Activated CD8-positive, alpha-beta memory T cell treated with anti-CD3 and anti-CD28 coated beads, Interleukin-2, amount 10 ng/mL, durations not matched to agents 7 days and 5 days (primary cell): ENCODE measurements around the gene ZNF24. TPM values are rescaled to one million over a fixed set of nuclear protein-coding genes. Genes with fewer than 3 reads are reported as not detected.

Experiments
- ATAC-seq: fragments of 150-1000 bp; cut with Tn5 transposase; one replicate; pipeline ENCODE4 v1.10.0; 2021; ENCODE audit warnings: moderate library complexity
- CTCF ChIA-PET: fragments of 350-600 bp; sonication (Branson Sonifier 250); formaldehyde crosslinking; loops from one replicate; lab custom pipeline; 2021; ENCODE audit warnings: antibody characterized with exemption; lab: Charles Lee
- DNase-seq: peaks from one replicate; pipeline ENCODE4 v3.0.0-alpha.2; 2020
- H3K27ac Mint-ChIP-seq: one replicate; pipeline ENCODE4 v1.8.0; 2021; ENCODE audit warnings: mild to moderate bottlenecking, mixed read lengths
- H3K27me3 Mint-ChIP-seq: one replicate; pipeline ENCODE4 v1.8.0; 2021; ENCODE audit warnings: mixed read lengths
- H3K36me3 Mint-ChIP-seq: one replicate; pipeline ENCODE4 v1.8.0; 2021; ENCODE audit warnings: mild to moderate bottlenecking, mixed read lengths
- H3K4me1 Mint-ChIP-seq: one replicate; pipeline ENCODE4 v1.8.0; 2021; ENCODE audit warnings: mixed read lengths
- H3K4me3 Mint-ChIP-seq: one replicate; pipeline ENCODE4 v1.8.0; 2021; ENCODE audit warnings: mild to moderate bottlenecking, moderate library complexity, mixed read lengths
- H3K9me3 Mint-ChIP-seq: one replicate; pipeline ENCODE4 v1.8.0; 2022; ENCODE audit warnings: low read depth, mixed read lengths
- total RNA-seq, 2 experiments: library from RNA; stranded (reverse); gene quantifications; one replicate each; pipeline ENCODE4 v1.2.3, GENCODE V29; 2021

ZNF24 gene
- total RNA-seq = 10 to 100 TPM; 44.2 to 51.7 TPM

DNA sequence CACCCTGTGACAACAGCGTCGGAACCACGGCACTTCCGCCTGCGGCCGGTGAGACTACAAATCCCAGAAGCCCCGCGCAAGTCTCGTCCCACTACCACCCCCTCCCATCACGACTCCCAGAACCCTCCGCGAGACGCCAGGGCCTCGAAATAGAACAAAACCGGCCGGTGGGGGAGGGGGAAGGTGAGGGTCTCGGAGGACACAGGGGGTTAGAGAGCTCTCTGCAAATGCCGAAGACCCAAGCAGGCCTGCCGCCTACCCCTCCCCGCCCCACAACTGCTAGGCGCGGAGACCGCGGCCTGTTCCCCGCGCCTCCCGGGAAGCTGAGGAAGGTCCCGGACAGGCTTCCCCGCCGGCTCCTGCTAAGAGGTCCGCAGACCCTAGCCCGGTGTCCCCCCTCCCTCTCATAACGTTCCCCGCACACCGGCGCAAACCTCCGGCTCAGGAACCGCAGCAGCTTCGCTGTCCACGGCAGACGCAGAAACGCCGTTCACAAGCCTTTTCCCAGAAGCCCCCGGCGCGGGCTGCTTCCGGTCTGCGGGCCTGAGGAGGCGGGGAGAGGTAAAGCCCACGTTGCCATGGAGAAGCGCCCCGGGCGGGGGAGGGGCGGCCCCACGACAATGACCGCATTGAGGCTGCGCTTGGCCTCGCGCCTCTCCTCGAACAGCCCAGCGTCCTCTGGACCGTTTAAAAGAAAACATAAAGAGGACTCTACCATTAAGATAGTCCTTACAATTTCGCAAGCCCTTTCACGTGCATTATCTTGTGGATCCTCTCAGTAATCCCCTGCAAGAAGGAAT, at the start of gene ZNF24:
Gene ZNF24, minus strand, starts transcription at position 485 of the 800 bp plus-strand sequence. CDS start 3,770 bp downstream, outside the sequence.
- H3K27ac Mint-ChIP-seq = peak within 1 kb of the TSS; percentile 90
- CTCF ChIA-PET = interaction anchor here (0.9 to 2.5 kb wide), 7 partner anchors 10 to 113 kb away, joined by 3 to 10 read pairs (median 3); partner anchors contain the start of genes ZNF397 and ZSCAN30
- peak within 1 kb of the TSS; percentile 92 for H3K4me3 Mint-ChIP-seq
- peak; percentile 90 for ATAC-seq
- H3K4me1 Mint-ChIP-seq = peaks cover 34% of the 10 kb centered on the region
- no peaks in the 10 kb centered on the region for H3K27me3 Mint-ChIP-seq
- DNase-seq = peak; percentile 94
- H3K9me3 Mint-ChIP-seq = no peaks in the 10 kb centered on the region
- peaks cover 32% of the 10 kb centered on the region for H3K36me3 Mint-ChIP-seq

DNA sequence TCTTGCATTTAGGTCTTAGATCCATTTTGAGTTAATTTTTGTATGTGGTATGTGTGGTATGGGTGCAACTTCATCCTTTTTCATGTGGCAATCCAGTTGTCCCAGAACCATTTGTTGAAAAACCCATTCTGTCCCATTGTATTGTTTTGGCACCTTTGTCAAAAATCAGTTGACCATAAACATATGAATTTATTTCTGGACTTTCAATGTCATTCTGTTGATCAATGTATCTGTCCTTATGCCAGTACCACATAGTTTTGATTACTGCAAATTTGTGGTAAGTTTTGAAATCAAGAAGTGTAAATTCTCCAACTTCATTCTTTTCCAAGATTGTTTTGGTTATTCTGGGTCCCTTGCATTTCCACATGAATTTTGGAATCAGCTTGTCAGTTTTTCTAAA, 49.5 kb upstream of the ZNF24 start:
- no peaks in the 10 kb centered on the region for H3K36me3 Mint-ChIP-seq
- no peaks in the 10 kb centered on the region for H3K4me1 Mint-ChIP-seq
- CTCF ChIA-PET = interaction anchor here (0.9 kb wide), 1 partner anchor 9 kb away, joined by 3 read pairs; no protein-coding TSS in a partner anchor
- no peak for ATAC-seq
- no peak for DNase-seq
- no peak overlapping the region for H3K4me3 Mint-ChIP-seq
- H3K27ac Mint-ChIP-seq = no peak overlapping the region
- H3K9me3 Mint-ChIP-seq = no peaks in the 10 kb centered on the region
- H3K27me3 Mint-ChIP-seq = peaks cover 29% of the 10 kb centered on the region

DNA sequence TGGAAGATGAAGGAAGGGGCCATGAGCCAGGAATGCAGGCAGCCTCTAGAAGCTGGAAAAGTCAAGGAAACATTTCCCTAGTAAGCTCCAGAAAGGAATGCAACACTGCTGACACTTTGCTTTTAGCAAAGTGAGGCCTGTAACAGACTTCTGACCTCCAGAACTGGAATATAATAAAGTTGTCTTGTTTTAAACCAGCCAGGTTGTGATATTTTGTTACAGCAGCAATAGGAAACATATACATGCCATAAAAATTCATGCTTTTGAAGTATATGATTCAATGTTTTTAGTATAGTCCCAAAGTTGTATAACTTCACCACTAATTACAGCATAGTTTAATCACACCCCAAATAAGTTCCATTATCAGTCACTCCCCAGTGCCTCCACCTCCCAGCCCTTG, 48.2 kb upstream of the ZNF24 start:
- Mint-ChIP-seq H3K27me3 (peaks cover 38% of the 10 kb centered on the region), H3K36me3 (no peaks in the 10 kb centered on the region), H3K27ac (no peak overlapping the region), H3K4me3 (no peak overlapping the region), H3K9me3 (no peaks in the 10 kb centered on the region), H3K4me1 (no peaks in the 10 kb centered on the region)
- CTCF ChIA-PET = no interaction called here
- DNase-seq (no peak), ATAC-seq (no peak)

DNA sequence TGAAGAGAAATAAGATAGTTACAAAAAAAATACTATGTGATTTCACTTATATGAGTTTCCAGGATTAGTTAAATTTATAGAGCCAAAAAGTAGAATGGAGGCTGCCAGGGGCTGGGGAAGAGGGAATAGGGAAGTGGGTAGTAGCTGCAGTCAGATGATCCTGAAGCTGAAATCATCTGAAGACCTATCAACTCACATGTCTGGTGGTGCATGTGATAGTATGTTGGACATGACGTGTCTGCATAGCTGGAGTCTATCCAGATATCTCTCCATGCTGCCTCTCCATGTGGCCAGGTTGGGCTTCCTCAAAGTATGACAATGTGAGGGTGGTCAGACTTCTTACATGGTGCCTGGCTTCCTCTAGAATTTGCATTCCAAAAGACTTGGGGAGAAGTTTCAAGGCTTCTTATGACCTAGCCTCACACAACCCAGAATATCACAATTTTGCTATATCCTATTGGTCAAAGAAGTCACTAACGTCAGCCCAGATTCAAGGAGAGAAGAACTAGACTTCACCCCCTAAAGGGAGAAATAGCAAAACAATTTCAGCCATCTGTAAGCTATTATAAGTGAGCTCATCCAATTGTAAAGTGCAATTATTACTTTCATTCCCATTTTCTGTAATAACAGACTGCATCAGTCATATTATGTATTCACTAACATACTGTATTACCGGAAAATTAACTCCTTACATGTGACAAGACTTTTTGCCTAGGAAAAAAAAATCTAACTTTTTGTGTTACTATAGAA, 46.9 kb upstream of the ZNF24 start:
- no peak overlapping the region for H3K4me3 Mint-ChIP-seq
- no peak for ATAC-seq
- H3K9me3 Mint-ChIP-seq = no peaks in the 10 kb centered on the region
- H3K36me3 Mint-ChIP-seq = no peaks in the 10 kb centered on the region
- CTCF ChIA-PET = no interaction called here
- no peak for DNase-seq
- peaks cover 40% of the 10 kb centered on the region for H3K27me3 Mint-ChIP-seq
- H3K27ac Mint-ChIP-seq = no peak overlapping the region
- peaks cover 6% of the 10 kb centered on the region for H3K4me1 Mint-ChIP-seq

DNA sequence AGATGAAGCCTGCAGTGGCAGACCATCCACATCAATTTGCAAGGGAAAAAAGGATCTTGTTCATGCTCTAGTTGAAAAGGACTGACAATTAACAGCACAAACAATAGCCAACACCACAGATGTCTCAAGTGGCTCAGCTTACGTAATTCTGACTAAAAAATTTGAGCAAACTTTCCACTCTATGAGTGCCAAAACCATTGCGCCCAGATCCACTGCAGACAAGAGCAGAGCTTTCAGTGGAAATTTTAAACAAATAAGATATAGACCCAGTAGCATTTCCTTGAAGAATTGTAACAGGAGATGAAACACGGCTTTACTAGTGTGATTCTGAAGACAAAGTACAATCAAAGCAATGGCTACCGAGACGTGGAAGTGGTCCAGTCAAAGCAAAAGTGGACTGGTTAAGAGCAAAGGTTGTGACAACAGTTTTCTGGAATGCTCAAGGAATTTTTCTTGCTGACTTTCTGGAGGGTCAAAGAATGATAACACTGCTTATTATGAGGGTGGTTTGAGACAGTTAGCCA, 44.9 kb upstream of the ZNF24 start:
- peaks cover 40% of the 10 kb centered on the region for H3K27me3 Mint-ChIP-seq
- CTCF ChIA-PET = no interaction called here

DNA sequence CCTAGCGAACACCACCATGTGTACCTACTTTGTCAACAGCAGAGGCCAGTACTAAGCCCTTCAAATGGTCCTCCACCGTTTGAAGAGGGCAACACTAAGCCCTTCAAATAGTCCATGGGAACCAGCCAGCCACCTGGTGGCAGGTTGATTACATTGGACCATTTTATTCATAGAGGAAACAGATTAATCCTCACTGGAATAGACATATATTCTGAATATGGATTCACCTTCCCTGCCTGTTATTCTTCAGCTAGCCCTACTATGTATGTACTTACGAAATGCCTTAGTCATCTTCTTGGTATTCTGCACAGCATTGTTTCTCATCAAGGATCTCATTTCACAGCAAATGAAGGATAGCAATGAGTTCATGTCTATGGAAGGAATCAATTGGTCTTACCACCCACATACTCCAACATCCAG, 42.9 kb upstream of the ZNF24 start:
- CTCF ChIA-PET = interaction anchor here (0.6 to 2.1 kb wide), 23 partner anchors 9 to 380 kb away, joined by 3 to 20 read pairs (median 3); partner anchors contain the start of genes MAPRE2, ZNF396 and ZNF397
- Mint-ChIP-seq H3K4me3 (no peak overlapping the region), H3K4me1 (peaks cover 6% of the 10 kb centered on the region), H3K27me3 (peaks cover 39% of the 10 kb centered on the region), H3K36me3 (no peaks in the 10 kb centered on the region), H3K27ac (no peak overlapping the region), H3K9me3 (no peaks in the 10 kb centered on the region)
- no peak for DNase-seq
- ATAC-seq = peak; percentile 36

More for the DNA sequence above, 44.9 kb upstream of the ZNF24 start:
- no peaks in the 10 kb centered on the region for H3K9me3 Mint-ChIP-seq
- no peak overlapping the region for H3K4me3 Mint-ChIP-seq
- ATAC-seq (no peak), DNase-seq (no peak)
- H3K4me1 Mint-ChIP-seq = peaks cover 6% of the 10 kb centered on the region
- no peak overlapping the region for H3K27ac Mint-ChIP-seq
- no peaks in the 10 kb centered on the region for H3K36me3 Mint-ChIP-seq

DNA sequence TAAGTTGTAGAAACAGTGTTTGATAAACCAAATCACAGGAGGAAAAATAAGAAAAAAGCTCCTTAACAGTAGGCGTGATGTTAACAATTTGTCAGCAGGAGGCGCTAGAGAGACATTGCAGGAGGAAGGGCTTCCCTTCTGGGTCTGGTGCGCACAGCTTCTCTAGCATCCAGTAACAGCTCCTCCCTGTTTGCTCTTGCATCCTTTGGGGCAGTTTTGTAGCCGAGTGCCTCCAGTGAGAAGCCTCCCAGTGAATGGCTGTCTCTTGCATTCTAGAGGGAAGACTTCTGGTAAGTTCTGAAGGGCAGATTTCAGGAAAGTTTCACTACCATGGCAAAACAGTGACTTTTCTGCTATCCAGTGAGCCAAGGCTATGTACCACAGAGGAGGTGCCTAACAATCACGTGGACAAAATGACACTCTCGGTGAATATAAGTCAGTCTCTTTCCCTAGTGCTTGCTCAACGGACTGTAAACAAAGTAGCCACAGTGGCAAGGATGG, 42.4 kb upstream of the ZNF24 start:
- H3K4me1 Mint-ChIP-seq = peaks cover 6% of the 10 kb centered on the region
- H3K9me3 Mint-ChIP-seq = no peaks in the 10 kb centered on the region
- CTCF ChIA-PET = interaction anchor here (0.6 to 2.1 kb wide), 30 partner anchors 9 to 584 kb away, joined by 3 to 20 read pairs (median 3); partner anchors contain the start of genes MAPRE2, ZNF24, ZNF396 and ZNF397
- no peak overlapping the region for H3K4me3 Mint-ChIP-seq
- no peaks in the 10 kb centered on the region for H3K36me3 Mint-ChIP-seq
- DNase-seq = peak; percentile 77
- H3K27me3 Mint-ChIP-seq = peaks cover 39% of the 10 kb centered on the region
- no peak overlapping the region for H3K27ac Mint-ChIP-seq
- peak; percentile 87 for ATAC-seq

DNA sequence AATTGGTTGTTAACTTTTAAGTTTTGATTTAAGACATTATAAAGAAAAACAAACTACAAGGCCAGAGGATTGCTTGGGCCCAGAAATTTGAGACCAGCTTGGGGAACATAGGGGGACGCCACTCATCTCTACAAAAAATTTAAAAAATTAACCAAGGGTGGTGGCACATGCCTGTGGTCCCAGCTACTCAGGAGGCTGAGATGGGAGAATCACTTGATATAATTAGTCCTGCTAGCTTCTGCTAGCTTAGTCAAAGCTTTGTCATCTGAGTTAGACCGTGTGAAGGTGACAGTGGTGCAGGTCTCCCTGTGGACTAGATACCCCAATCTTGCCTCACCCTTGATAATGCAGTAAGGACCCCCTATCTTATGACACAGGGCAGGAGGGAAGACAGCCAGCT, 38.9 kb upstream of the ZNF24 start:
- CTCF ChIA-PET = interaction anchor here (1.0 to 1.5 kb wide), 2 partner anchors 151 to 362 kb away, joined by 3 to 4 read pairs; no protein-coding TSS in a partner anchor
- Mint-ChIP-seq H3K27me3 (peaks cover 28% of the 10 kb centered on the region), H3K36me3 (no peaks in the 10 kb centered on the region), H3K4me1 (peaks cover 6% of the 10 kb centered on the region), H3K4me3 (no peak overlapping the region), H3K27ac (no peak overlapping the region), H3K9me3 (no peaks in the 10 kb centered on the region)
- ATAC-seq (no peak), DNase-seq (no peak)

DNA sequence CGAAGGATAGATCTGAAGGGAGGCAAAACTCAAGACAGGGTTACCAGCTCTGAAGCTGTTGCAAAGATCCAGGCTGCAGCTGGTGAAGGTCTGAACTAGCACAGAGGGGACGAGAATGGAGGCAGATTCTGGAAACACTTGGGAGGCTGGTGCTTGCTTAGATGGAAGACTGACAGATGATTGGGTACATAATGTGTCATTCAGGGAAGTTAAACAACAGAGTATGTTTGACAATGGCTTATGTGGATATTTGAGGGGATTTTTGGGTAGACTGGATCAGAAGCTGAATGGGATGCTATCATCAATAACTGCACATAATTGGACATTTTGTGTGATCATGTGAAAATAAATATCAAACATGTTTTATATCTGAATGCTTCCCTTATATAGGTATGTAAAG, 35.2 kb upstream of the ZNF24 start:
- CTCF ChIA-PET = no interaction called here
- ATAC-seq = no peak

DNA sequence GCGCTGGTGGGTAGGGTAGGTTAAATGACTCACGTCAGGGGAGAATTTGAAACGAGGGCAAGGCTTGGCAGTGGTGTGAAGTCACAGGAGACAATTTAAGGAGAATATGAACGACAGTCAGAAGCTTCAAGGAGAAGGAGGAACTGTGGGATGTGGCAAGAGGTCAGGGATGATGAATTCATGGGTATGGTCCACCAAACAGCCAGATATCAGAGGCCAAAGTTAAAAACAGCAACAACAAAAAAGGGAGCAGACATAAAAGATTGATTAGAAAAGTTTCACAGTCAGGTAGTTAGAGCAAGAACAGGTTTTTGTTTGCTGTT, 34.3 kb upstream of the ZNF24 start:
- CTCF ChIA-PET = no interaction called here
- Mint-ChIP-seq H3K27me3 (peaks cover 18% of the 10 kb centered on the region), H3K27ac (no peak overlapping the region), H3K36me3 (no peaks in the 10 kb centered on the region), H3K4me1 (peaks cover 8% of the 10 kb centered on the region), H3K9me3 (no peaks in the 10 kb centered on the region), H3K4me3 (peak overlapping the region; percentile 12)
- DNase-seq (no peak), ATAC-seq (no peak)

More for the DNA sequence above, 35.2 kb upstream of the ZNF24 start:
- H3K4me1 Mint-ChIP-seq = peaks cover 8% of the 10 kb centered on the region
- H3K36me3 Mint-ChIP-seq = no peaks in the 10 kb centered on the region
- peaks cover 23% of the 10 kb centered on the region for H3K27me3 Mint-ChIP-seq
- no peak for DNase-seq
- no peak overlapping the region for H3K27ac Mint-ChIP-seq
- no peak overlapping the region for H3K4me3 Mint-ChIP-seq
- H3K9me3 Mint-ChIP-seq = no peaks in the 10 kb centered on the region

DNA sequence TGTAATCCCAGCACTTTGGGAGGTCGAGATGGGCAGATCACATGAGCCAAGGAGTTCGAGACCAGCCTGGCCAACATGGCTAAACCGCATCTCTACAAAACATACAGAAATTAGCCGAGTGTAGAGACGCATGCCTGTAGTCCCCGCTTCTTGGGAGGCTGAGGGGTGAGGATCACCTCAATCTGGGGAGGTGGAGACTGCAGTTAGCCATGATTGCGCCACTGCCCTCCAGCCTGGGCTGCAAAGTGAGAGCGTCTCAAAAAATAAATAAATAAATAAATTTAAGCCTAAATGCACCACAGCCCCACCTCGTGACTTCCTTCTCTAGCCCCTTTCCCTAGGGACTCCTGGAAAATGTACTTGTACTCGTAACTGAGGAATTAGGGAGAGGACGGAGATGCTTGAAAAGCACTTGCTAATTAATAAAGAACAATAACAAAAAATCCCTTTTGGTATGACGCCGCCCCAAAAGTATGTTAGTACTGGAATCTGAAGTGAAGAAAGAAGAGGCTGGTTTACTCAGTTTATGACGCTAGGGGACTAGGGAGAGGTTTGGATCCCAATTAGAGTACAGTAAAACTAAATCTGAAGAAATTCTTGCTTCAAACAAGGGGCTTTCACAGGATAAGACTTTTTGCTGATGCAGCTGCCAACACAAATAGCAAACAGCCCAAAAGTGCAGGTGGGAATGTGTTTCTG, 33.8 kb upstream of the ZNF24 start:
- H3K4me3 Mint-ChIP-seq = peak overlapping the region; percentile 64
- H3K4me1 Mint-ChIP-seq = peaks cover 8% of the 10 kb centered on the region
- no peaks in the 10 kb centered on the region for H3K9me3 Mint-ChIP-seq
- ATAC-seq (no peak), DNase-seq (no peak)
- H3K27ac Mint-ChIP-seq = no peak overlapping the region
- peaks cover 18% of the 10 kb centered on the region for H3K27me3 Mint-ChIP-seq
- no peaks in the 10 kb centered on the region for H3K36me3 Mint-ChIP-seq
- CTCF ChIA-PET = no interaction called here

DNA sequence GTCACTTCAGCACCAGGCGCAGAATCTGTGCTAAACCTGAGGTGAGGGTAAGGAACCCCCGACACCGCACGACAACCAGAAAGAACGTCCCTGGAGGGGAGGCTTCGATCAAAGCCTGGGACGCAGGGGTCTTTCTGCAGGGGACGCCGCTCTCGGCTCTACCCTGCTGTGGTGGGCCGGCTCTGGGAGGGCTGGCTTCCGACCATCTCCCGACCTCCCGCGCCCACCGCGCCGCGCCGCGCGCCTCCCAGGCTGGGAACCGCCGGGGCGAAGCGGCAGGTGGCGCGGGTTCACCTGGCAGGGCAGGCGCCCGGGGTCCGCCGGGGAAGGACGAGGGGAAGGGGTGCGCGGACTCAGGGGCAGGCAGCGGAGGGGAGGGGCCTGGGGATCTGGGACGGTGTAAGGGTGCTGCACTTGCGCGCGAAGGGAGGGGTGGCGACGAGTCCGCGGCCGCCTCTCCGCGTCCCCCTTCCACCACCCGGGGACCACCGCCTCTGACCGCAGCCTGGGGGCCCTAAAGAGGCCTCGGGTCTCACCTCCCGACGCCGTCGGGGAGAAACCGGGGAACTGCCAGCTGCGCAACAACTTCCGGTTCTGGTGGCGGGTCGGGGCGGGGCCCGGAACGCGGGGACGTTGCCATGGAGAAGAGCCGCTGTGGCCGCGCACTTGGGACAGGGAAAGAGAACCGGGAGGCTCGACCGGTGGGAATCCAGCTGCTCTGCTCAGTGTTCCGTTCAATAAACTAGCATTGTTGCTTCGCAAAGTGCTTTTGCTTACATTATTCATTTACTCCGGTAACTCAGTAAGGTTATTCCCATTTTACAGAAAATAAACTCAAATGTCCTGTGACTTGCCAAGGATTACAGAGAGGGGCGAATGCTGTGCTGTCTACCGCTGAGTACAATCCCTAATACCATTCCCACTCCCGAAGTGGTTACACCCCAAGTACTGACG, 32.8 kb upstream of the ZNF24 start, which contains the start of gene ZNF396:
Gene ZNF396, minus strand, starts transcription at position 596 of the 954 bp plus-strand sequence. CDS start 3,045 bp downstream, outside the sequence.
- H3K27me3 Mint-ChIP-seq = peaks cover 16% of the 10 kb centered on the region

More for the DNA sequence above, 32.8 kb upstream of the ZNF24 start, which contains the start of gene ZNF396:
- Mint-ChIP-seq H3K27ac (peak within 1 kb of the TSS; percentile 60), H3K36me3 (no peaks in the 10 kb centered on the region), H3K9me3 (no peaks in the 10 kb centered on the region), H3K4me1 (peaks cover 9% of the 10 kb centered on the region), H3K4me3 (peak within 1 kb of the TSS; percentile 73)
- CTCF ChIA-PET = interaction anchor here (1.0 kb wide), 1 partner anchor 10 kb away, joined by 3 read pairs; no protein-coding TSS in a partner anchor
- DNase-seq (peak; percentile 80), ATAC-seq (peak; percentile 83)
